ENCODE results near the gene CPO.

DNA sequence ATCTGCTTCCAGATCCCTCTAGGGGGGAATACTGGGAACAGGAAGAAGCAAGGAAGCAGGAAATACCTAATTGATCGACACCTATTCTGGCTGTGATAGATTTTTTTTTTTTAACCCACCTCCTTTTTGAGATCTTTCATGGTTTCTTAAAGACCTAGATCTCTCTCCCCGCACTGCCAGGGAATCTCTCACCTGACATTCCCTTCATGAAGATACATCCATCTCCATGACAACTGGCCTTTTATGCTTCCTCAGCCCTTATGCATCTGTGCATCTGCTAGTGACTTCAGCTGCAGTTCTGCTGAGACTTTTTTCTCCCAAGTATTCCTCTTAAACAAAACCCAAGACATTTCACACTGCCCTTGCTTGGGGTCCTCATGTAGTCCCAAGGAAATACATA lies 21.1 kb upstream of the CPO start:
- TF ChIP-seq CTCF (IDR thresholded peaks at IDR 0.05; ENCODE audit: poor library complexity) (no peak), EZH2 (IDR thresholded peaks at IDR 0.05; ENCODE audit: borderline replicate concordance) (no peak), EZH2phosphoT487 (IDR thresholded peaks at IDR 0.05; ENCODE audit: low read depth, severe bottlenecking, unreplicated experiment) (no peak)
